T1000 (cell line): ENCODE data around the gene HAND1.

Experiments
- DNase-seq: peaks from one replicate; lab custom pipeline; 2025; ENCODE audit warnings: mixed read lengths; lab: John Stamatoyannopoulos, UW

Gene HAND1

DNA sequence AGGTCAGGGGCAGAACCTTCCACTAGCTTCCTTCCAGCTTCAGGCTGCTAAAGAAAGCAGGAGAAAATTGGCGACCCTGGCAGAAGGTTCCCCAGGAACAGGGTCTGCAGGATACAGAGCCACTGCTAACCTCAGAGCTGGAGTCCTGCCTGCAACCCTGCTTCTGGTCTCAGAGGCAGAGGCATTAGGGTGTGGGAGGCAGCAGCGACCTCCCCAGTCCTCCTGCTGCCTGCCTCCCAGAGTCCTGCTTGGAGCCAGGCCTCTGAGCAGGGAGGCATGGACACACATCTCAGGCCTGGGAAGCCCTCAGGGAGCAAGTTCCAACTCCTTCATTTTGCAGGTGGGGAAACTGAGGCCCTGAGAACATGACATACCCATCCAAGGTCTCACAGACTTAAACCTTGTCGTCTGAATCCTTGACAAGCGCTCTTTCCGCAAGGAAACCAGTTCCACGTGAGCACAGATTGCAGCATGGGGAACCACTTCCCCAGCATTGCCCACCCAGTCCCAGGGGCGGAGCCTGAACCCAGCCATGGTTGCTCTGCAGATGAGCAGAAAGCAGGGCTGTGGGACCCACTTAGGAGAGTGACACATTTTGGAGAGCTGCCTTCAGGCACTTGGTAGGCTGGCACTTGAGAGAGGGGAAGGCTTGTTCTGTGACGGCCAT is 28.2 kb upstream of the HAND1 start:
- DNase-seq, result no peak

DNA sequence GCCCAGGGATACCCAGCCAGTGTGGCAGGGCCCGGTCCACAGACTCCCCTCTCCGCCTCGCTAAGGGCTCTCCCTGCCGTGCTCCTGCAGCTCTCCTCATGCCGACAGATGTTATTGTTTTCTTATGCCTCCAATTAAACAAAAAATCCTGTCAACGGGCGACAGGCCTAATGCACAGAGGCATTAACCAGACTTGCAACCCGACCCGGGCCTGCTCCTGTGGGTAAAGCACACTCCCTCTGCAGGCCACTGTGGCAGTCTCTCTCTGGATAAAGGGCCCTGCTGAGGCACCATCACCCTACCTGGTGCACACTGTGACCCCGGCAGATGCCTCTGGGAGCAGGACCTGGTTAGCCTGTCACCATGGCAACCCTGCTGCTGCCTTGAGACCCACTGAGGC is 27.5 kb upstream of the HAND1 start:
- no peak for DNase-seq

DNA sequence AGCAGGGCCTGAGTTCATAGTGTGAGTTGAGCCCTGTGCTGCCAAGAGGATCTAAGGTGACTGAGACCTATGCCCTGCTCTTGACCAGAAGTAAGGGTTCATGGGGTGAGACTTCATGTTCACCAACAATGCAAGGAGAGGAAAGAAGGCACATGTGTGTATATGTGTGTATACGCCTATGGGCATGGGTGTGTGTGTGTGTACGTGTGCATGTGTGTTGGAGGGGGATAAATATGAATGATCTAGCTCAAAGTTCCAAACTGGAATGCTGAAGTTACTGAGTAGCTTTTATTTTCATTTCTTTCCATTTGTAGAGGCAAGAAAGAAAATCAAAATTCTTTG is 25.6 kb upstream of the HAND1 start:
- no peak for DNase-seq

DNA sequence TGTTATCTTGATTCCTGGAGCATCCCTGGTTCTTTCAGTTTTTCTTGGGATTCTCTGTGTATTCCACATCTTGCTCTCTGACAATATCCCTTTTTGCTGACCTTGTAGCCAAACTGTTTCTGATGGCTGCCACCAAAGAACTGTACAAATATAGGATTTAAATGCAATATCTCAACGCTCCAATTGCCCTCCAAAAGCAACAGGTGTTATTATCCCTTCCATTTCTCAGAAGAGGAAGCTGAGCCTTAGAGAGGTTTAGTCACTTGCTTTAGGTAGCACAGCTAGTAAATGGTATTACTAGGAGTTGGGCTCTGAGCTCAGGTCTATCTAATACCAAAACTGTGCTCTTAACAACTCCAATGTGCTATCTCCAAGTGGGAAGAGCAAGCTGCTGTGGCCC is 24.2 kb upstream of the HAND1 start:
- no peak for DNase-seq

DNA sequence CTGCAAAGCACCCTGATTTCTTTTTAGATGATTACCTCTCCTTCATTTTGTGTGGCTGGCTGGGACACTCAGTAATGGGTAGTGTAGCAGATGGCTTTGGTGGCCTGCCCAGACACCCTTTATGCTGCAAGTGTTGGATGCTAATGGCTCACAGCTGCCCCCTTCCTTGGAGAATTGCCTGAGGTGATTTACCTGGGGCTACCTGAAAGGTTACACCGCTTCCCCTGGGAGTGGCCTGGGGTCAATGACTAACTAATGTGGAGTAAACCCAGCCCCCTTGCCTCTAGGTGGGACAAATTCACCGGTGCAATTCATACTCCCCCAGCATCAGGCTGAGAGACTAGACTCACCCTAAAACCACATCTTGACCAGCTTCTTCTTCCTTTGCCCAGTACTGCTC is 23.5 kb upstream of the HAND1 start:
- DNase-seq, result no peak

DNA sequence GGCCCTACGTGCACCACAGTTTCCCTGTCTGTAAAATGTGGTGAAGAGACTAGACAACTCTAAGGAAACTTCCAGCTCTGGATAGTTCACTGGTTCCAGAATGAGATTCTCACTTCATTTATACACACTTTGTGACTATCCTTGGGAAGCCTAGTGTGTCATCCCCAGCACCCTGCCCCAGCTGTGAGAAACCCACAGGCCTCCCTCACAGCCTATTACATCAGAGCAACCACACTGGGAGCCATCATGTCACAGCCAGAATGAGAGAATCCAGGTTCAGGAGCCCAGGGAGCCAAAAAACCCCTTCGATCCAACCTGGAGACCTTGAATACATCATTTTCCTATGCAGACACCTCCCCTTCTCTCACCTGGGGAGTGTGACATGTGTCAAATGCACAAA is 21.0 kb upstream of the HAND1 start:
- no peak for DNase-seq

DNA sequence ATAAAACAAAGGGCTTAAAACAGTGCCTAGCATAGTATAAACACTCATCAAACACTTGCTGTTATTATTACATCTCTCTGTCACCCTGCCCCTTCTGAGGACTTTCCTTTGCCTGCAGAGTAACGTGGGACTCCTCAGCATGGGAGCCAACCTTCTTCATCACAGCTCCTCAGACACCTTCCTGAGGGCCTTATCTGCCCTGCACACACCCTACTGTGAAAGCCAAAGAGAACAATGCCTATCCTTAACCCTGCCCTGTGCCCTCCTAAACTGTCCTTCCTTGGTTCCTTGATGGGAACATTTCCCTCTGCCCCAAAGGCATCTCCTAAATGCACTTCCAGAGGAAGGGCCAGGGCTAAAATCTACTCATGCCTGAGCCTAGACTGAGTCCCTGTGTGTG is 20.6 kb upstream of the HAND1 start:
- DNase-seq, result no peak

DNA sequence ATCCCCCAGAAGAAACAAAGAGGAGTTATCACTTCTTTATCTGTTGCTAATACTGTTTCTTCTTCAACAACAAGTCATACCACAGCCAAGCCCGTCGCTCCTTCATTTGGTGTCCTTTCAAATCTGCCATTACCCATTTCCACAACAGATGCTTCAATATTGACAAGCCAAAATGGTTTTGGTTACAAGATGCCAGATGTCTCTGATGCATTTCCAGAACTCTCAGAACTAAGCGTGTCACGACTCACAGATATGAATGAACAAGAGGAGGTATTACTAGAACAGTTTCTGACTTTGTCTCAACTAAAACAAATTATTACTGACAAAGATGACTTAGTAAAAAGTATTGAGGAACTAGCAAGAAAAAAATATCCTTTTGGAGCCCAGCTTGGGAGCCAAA is 16.0 kb upstream of the HAND1 start:
- no peak for DNase-seq

DNA sequence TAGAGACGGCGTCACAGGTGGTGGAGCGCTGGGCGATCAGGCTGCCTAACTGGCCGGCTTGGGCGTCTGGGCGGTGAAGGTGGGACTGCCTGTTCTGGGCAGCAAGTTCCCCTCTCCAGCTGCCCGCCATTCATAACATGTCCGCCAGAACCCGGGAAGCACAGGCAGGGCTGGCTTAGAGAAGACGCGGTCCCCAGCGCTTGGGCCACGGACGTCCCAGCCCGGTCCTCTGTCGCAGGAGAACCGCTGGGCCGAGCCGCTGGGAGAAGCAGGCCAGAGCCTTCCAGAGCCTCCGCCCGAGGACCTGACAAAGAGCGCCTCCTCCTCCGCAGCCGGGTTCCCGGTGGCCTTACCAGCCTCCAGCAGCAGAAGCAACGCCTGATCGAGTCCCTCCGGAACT is 15.2 kb upstream of the HAND1 start:
- DNase-seq, result no peak

DNA sequence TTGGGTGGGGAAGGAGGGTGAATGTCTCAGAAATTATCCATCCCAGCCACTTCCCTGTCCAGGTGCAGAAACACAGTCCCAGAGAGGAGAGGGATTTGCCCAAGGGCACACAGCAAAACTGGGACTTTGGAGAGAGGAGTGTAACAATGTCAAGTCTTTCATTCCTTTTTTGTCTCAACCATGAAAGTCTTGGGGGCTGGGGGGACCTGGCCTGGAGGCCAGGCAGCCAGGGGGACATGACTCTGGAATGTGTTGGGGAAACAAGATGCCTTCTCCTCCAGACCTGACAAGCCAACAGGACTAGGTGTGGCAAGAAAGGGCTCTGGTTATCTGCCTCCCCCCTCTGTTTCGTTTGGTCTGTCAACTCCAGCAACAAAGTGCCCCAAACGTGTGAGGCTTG is 13.9 kb upstream of the HAND1 start:
- no peak for DNase-seq

DNA sequence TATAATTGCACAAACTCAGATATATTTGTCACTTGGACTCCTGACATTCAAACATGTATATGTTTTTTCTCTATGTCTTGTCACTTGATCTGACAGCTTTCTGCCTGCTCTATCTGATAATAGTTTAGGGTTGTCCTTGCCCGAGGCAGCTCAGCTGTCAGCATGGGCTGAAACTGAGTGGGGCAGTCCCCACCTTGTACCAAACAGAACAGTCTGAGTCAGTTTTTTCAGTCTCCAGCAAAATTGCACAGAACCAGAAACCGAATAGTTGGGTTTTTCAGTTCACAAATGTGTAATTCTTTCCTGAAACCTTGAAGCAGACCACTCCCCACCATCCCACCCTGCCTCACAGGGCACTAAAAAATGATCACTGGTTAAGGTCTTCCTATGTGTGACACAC is 9.5 kb upstream of the HAND1 start:
- no peak for DNase-seq

DNA sequence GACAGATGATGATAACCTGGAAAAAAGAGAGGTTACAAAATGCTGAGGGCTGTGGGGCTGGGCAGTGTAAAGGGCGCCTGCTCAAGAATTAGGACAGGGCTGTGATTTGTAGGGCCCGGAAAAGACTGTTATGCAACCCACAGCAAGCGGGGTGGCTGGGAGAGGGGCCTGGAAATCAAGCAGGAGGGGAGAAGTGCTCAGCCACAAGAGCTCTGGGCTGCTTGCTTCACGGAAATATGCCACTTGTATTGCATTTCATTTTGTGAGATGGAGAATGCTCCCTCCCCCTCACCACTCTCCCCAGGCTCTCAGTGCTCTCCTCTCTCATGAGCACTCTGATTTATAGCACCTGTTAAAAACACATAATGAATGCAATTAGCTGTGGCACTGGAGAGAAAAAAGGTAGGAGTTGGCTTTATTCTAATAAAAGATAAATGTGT is 8.4 kb upstream of the HAND1 start:
- DNase-seq, result no peak

DNA sequence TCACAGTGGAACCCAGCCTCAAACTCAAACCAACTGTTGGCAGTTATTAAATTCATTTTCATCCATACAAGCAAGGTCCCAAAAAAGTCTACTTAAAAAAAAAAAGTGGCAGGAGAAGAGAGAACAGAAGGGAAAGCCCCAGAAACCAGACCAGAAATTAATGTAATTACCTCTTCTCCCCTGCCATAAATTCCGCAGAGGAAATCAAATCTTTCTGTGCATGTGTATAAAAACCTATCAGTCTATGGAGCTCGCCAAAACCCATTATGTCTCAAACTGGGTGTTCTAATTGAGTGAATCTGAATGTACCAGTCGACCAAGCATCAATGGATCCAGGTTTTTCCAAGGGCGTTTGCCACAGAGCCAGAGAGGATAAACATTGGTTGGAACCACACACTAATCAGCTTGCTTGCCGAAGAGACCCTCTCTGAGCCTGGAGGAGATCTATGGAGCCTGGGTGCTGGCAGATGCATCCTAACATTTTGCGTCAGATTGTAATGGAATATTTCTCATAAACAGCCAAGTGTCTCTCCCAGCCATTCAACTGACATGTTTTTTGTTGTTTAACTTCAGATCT is 7.9 kb upstream of the HAND1 start:
- DNase-seq, result no peak

DNA sequence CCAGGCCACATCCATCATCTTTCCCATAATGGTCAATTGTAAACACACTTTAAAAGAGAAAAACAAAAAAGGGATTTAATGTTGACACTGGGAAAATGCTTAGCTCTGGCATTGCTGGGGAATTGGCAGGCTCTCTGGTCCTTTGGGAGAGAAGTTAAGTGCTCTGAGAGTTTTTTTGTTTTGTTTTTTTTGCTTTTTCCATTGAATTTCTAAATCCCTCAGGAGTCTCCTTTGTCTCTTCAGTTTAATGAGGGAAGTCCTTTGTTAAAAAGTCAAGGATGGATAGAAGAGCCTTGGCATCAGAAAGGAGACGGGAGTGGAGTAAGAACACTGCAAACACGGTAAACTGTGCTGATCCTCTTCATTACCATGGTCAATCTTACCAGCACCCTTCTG is 7.1 kb upstream of the HAND1 start:
- DNase-seq, result no peak

DNA sequence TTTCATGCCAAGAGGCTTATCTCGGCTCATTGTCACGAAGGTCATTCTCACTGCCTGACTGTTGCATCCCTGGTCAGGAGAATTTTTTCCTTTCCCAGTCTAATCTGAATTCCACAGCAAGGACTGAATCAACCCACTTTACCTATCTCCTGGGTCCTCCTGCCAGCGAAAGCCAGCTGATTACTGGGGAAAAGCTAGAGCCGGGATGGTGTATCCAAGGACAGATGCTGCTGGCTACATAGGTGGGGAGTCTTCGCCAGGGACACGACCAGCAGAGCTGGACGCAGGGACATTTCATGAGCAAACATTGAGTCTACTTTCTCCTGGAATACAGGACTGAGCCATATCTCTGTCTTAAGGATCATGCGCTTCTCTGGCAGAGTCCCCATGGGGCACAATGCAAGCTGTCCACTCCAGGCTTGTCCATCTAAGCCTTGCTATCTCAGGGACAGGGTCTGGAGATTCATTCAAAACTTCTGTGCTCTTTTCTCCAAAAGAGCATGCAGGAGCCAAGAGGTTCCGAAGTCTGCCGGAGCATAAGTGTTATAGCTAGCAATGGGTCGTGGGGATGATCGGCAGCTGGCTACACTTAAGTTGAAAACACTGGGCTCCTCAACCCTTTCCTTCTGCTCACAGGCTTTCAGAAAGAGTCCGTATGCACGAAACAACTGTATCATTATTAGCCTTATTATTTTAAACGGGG is 6.5 kb upstream of the HAND1 start:
- no peak for DNase-seq

DNA sequence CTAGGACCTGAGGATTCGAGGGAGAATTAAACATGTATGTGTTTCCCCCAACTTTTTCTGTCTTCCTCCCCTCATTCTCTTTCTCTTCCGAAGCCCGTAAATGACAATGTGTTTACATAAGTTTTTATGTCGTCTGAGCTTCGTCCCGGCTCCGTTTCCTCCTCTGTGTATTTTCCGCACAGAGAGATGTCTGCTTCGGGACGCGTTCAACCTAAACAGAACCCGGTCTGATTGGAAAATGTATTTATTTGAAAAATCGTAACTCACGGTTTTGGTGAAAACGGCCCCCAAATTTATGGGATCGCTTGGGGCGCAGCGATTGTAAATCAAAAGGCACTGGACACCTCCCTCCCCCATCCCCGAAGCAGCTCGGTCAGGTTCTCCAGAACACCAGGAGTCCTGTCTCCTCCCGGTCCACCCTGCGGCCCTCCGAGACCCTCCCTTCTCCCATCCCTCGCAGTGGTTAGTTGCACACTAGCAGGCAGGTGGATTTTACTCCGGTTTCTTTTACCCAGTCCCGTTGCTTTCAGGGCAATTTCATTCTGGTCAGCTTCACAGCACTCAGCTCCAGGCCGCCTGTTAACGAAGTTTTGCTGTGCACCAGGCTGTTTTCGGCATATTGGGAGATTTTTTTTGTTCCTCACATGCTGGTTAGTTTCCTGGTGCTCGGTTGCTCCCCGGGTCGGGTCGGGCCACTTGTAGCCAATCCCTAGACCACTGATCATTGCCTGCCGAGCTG is 5.8 kb upstream of the HAND1 start:
- DNase-seq, result no peak

DNA sequence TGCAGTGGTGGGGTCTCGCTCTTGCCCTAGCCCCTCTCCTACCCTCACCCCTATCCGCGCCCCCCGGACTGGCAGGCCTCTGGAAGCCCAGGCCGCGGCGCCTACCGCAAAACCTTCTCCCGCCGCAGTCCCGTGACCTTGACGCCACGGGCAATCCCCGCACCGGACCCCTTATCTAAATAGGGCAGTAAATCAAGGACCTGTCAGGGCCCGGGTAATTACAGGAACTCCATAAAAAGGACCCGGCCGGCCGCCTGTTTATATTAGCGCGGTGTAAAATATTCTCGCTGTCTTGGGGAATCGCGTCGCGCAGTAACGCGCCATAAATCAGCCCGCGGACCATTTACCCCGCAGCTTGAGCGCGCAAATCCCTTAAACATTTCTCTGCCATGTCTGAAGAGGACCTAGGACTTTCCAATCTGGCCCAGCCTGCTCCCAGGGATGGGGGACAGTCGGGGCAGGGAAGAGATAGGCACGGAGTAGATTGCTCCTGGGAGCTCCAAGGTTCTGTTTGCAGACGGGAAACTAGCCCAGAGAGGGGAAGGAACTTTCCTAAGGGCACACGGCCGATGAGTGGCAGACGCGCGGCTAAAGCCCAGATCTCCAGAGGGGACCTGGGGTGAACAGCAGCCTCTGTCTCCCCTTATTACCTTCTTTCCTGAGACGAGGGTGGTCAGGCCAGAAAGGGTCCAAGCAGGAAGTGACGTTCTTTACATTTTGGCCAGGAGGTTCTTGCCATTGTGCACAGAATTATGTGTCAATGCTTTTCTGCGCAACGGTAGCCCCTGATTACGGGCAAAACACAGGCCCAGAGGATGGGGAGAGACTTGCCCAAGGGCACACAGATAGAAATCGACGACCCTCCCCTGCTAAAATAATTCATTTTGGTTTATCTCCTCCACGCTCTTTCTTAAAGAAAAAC is 4.8 kb upstream of the HAND1 start:
- DNase-seq, result no peak

DNA sequence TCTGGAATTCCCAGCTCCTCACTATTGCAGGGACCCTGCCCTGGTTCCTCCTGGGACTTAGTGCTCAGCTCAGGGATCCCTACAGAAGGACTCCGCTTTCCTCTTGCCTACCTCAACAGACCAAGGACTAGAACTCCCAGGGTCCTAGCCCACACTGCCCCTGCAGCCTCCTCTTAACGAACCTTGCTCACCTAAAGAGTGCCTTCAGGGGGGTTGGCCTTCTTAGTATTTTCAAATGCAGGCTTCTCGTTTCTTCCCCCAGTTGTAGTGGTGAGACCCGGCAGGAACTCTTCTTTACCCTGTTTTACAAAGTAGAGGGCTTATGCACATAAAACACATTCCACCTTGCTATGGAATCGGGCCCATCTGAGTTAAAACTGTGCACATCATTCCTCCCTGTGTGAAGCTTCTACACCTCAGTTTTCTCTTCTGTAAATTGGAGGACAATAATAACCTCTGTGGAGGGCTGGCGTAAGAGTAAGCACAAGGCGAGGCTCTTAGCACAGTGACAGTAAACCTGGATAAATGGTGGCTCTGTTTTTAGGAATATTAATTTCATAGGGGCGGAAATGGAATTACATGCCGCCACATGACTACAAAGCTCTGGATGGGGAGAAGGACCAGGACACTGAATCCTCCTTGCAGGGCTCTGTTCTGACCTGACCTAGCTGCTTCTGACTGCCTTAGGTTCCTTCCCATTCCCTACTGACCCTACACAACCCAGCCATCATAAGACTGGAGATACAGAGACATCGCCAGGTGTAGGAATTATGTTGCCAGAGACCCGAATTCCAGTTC is 3.8 kb upstream of the HAND1 start:
- no peak for DNase-seq

DNA sequence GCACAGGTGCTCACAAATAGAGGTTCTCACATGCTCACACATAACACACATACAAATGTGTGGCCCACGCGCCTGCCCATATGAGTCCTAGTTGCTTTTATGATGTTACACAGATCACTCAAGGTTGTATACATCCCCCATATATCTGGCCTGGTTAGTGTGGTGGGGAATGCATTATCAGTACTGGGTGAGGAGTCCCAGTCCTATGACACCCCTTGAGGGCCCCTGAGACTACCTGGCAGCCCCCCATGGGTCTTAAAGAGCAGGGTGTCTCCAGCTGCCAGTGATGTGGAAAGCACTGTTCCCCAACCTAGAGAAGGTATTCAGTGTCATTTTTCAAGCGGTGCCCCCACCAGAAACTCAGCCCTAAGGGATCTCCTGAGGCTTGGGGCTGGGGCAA is 2.8 kb upstream of the HAND1 start:
- no peak for DNase-seq

DNA sequence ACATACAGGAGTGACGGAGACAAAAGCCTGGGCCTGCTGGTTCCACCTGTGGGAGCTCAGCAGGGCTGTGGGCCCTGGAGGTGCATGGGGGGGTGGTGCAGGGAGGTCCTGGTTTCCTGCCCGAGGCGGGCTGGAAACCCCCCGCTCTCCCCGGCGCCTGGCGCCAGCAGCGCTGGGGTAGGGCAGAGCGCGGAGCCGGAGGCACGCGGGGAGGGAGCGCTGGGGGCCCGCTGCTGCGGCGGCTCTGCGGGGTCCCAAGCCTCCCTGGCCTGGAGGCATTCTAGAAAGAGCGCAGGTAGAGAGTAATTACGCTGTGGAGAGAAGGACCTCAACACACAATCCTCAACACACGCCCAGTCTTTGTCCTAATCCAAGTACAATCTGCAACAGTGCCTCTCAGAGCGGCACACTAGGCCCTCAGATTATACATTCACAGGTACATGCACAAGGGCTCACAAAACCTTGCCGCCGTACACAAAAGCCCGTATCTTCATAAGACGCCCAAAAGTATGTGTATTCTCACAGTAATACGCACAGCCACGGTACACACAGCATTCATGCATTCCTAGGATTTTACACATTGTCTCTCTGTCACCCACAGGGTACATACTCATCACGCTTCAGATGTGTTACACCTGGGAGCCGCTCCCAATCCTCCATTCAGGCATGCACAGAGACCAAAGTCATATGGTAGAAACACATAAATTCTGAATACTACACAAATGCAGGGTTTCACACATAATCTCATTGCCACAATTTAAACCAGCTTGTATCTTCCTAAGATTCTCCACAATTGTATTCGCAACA is 2.1 kb upstream of the HAND1 start:
- DNase-seq, result no peak
